Sigmoid colon (tissue), 7 donors: ENCODE measurements around the gene KDM7A. TPM values are rescaled to one million over a fixed set of nuclear protein-coding genes. Genes with fewer than 3 reads are reported as not detected.

Experiments used
- DNase-seq: peaks from one replicate; pipeline ENCODE4 v3.0.0-alpha.2; 2019
- H3K27ac ChIP-seq, 4 donors: fragments of 200-600 bp; sonication (generic); one replicate each; pipeline ENCODE4 v1.5.1; 2016 to 2019; ENCODE audit warnings: mild to moderate bottlenecking in 1 of 4
- H3K27me3 ChIP-seq, 3 donors: fragments of 200-600 bp; sonication (generic); one replicate each; pipeline ENCODE4 v1.5.1; 2019; ENCODE audit warnings: mild to moderate bottlenecking in 1 of 3
- H3K36me3 ChIP-seq, 4 donors: fragments of 200-600 bp; sonication (generic); one replicate each; pipeline ENCODE4 v1.5.1; 2016 to 2019
- H3K4me1 ChIP-seq, 4 donors: fragments of 200-600 bp; sonication (generic); one replicate each; pipeline ENCODE4 v1.5.1; 2017 to 2019
- H3K4me3 ChIP-seq, 4 donors: fragments of 200-600 bp; sonication (generic); one replicate each; pipeline ENCODE4 v1.5.1; 2017 to 2019; ENCODE audit warnings: mild to moderate bottlenecking in 2 of 4, moderate library complexity in 1 of 4
- H3K9me3 ChIP-seq, 4 donors: fragments of 200-600 bp in 3 of 4; sonication (generic) in 3 of 4; one replicate each; pipeline versions ENCODE4 v1.5.1 to v1.6.1; 2013 to 2019
- CTCF ChIP-seq, 4 experiments: fragments of 450-650 bp in 3 of 4; fragments of 200-600 bp in 1 of 4; IDR thresholded peaks; one replicate each; pipeline ENCODE4 v1.5.1; 2016 to 2019; ENCODE audit warnings: antibody characterized with exemption in 4 of 4, mild to moderate bottlenecking in 3 of 4, moderate library complexity in 2 of 4
- EP300 ChIP-seq, 4 donors: sonication (generic); formaldehyde crosslinking; IDR thresholded peaks; one replicate each; pipeline ENCODE4 v1.6.1; 2017; ENCODE audit warnings: antibody characterized with exemption in 4 of 4
- POLR2A ChIP-seq, 2 donors: fragments of 450-650 bp; IDR thresholded peaks; one replicate each; pipeline ENCODE4 v1.6.1; 2016; ENCODE audit warnings: antibody characterized with exemption in 2 of 2, mild to moderate bottlenecking in 2 of 2, moderate library complexity in 2 of 2
- POLR2AphosphoS5 ChIP-seq, 4 donors: sonication (generic); formaldehyde crosslinking; IDR thresholded peaks; one replicate each; pipeline ENCODE4 v1.6.1; 2017; ENCODE audit warnings: antibody characterized with exemption in 4 of 4
- WGBS, 2 donors: extraction: QIAGEN DNeasy Blood & Tissue Kit; methylation state at CpG; one replicate each; pipeline ENCODE4 v1.1.7; 2013; 5-methylcytosine and 5-hydroxymethylcytosine counted together
- intact Hi-C: fragments of 100-400 bp; cut with DNase I; formaldehyde crosslinking; loops from one replicate; pipeline ENCODE4 v1.15.1; 2023
- polyA plus RNA-seq, 3 donors: library from polyadenylated mRNA; stranded (reverse); fragments of 200-250 nt; gene quantifications; one replicate each; pipeline ENCODE4 v1.2.3, GENCODE V29; 2013
- total RNA-seq, 4 donors: library from RNA; depleted of rRNA; stranded (reverse); fragments of >200 nt; gene quantifications; one replicate each; pipeline ENCODE4 v1.1.0, GENCODE V29; 2016
- donor health status: healthy with polysubstance abuse.
- donor health status: Bipolar disorder and iron deficiency.
- donor health status: healthy.

KDM7A gene
- total and polyA plus RNA-seq, 7 donors: 8.4 to 31.6 (median 17.0) TPM

GRCh38 chr7:140153666-140154161 lies 23.1 kb downstream of the KDM7A start:
- no peak for TF ChIP-seq POLR2AphosphoS5 (IDR thresholded peaks at IDR 0.05)
- no peak for TF ChIP-seq POLR2A (IDR thresholded peaks at IDR 0.05)
- no peak for TF ChIP-seq EP300 (IDR thresholded peaks at IDR 0.05)
- no peak for TF ChIP-seq CTCF (IDR thresholded peaks at IDR 0.05)
- DNase-seq: no peak
- H3K36me3 ChIP-seq: no peaks in the 10 kb centered on the region
- no peak overlapping the region for H3K4me3 ChIP-seq
- intact Hi-C loops: no loop called here
- H3K9me3 ChIP-seq: no peaks in the 10 kb centered on the region
- no peak overlapping the region for H3K27ac ChIP-seq
- H3K27me3 ChIP-seq: no peaks in the 10 kb centered on the region
- H3K4me1 ChIP-seq: peaks cover 0 to 52% (median 20%) of the 10 kb centered on the region in 4 donors
- 67 to 70% methylated on average over 7 of the region's 7 CpGs for WGBS, 2 donors

- DNase-seq: no peak
- Histone ChIP-seq H3K4me3 (no peak overlapping the region), H3K27ac (no peak overlapping the region), H3K9me3 (no peaks in the 10 kb centered on the region), H3K4me1 (peaks cover 0 to 22% (median 3%) of the 10 kb centered on the region in 4 donors), H3K27me3 (no peaks in the 10 kb centered on the region), H3K36me3 (no peaks in the 10 kb centered on the region)
- intact Hi-C loops: loop anchor here (2.0 kb wide), 1 partner anchor 14 kb away; no protein-coding TSS in a partner anchor
- WGBS, 2 donors: 83 to 92% methylated on average over 4 of the region's 4 CpGs
- TF ChIP-seq POLR2AphosphoS5 (IDR thresholded peaks at IDR 0.05) (no peak), POLR2A (IDR thresholded peaks at IDR 0.05) (no peak), CTCF (IDR thresholded peaks at IDR 0.05) (no peak), EP300 (IDR thresholded peaks at IDR 0.05) (no peak)
Measured at GRCh38 chr7:140146574-140146973, 30.2 kb downstream of the KDM7A start.

- peaks cover 0 to 14% (median 3%) of the 10 kb centered on the region in 4 donors for H3K4me1 ChIP-seq
- no peaks in the 10 kb centered on the region for H3K9me3 ChIP-seq
- no peaks in the 10 kb centered on the region for H3K36me3 ChIP-seq
- DNase-seq: no peak
- H3K27ac ChIP-seq: no peak overlapping the region
- H3K4me3 ChIP-seq: no peak overlapping the region
- TF ChIP-seq POLR2A (IDR thresholded peaks at IDR 0.05): no peak
- TF ChIP-seq CTCF (IDR thresholded peaks at IDR 0.05): no peak
- intact Hi-C loops: loop anchor here (2.0 kb wide), 1 partner anchor 13 kb away; no protein-coding TSS in a partner anchor
- no peaks in the 10 kb centered on the region for H3K27me3 ChIP-seq
Measured at GRCh38 chr7:140145709-140146108, 31.1 kb downstream of the KDM7A start.

GRCh38 chr7:140144821-140145220 lies 32.0 kb downstream of the KDM7A start:
- no peak for DNase-seq
- H3K4me3 ChIP-seq: no peak overlapping the region
- intact Hi-C loops: no loop called here
- no peak overlapping the region for H3K27ac ChIP-seq
- H3K4me1 ChIP-seq: peaks cover 0 to 13% (median 3%) of the 10 kb centered on the region in 4 donors
- no peaks in the 10 kb centered on the region for H3K27me3 ChIP-seq
- H3K36me3 ChIP-seq: no peaks in the 10 kb centered on the region
- TF ChIP-seq POLR2AphosphoS5 (IDR thresholded peaks at IDR 0.05) (no peak), POLR2A (IDR thresholded peaks at IDR 0.05) (no peak), CTCF (IDR thresholded peaks at IDR 0.05) (no peak), EP300 (IDR thresholded peaks at IDR 0.05) (no peak)
- H3K9me3 ChIP-seq: no peaks in the 10 kb centered on the region
- 94 to 98% methylated on average over 2 of the region's 2 CpGs for WGBS, 2 donors

GRCh38 chr7:140143997-140144396 lies 32.8 kb downstream of the KDM7A start:
- H3K4me3 ChIP-seq: no peak overlapping the region
- WGBS, 2 donors: 86 to 94% methylated on average over 3 of the region's 3 CpGs
- peaks cover 0 to 5% (median 0%) of the 10 kb centered on the region in 4 donors for H3K4me1 ChIP-seq
- no peaks in the 10 kb centered on the region for H3K27me3 ChIP-seq
- H3K27ac ChIP-seq: no peak overlapping the region
- no peaks in the 10 kb centered on the region for H3K9me3 ChIP-seq
- intact Hi-C loops: no loop called here
- TF ChIP-seq POLR2A (IDR thresholded peaks at IDR 0.05): no peak
- no peak for TF ChIP-seq POLR2AphosphoS5 (IDR thresholded peaks at IDR 0.05)
- no peak for TF ChIP-seq EP300 (IDR thresholded peaks at IDR 0.05)
- TF ChIP-seq CTCF (IDR thresholded peaks at IDR 0.05): no peak
- no peak for DNase-seq
- H3K36me3 ChIP-seq: no peaks in the 10 kb centered on the region
